HepG2 (cell line): ENCODE measurements around the gene MLN. TPM values are rescaled to one million over a fixed set of nuclear protein-coding genes. Genes with fewer than 3 reads are reported as not detected.

ENCODE experiments used
- ATAC-seq: fragments of 200-7000 bp; cut with Tn5 transposase; 3 replicates; pipeline ENCODE4 v1.9.1; 2020; ENCODE audit warnings: mild to moderate bottlenecking, moderate library complexity
- BruUV-seq: library from RNA; stranded (reverse); fragments of 400-500 nt; replicated peaks from 2 replicates; lab custom pipeline; 2021; lab: Mats Ljungman, UMichigan
- CTCF ChIA-PET: fragments of 300-600 bp; formaldehyde crosslinking; extraction: SDS; loops from one replicate; lab custom pipeline; 2021; ENCODE audit warnings: low total read pairs, inconsistent platforms, low intra/inter-chr PET ratio; lab: Yijun Ruan, JAX
- POLR2A ChIA-PET: fragments of 350-600 bp; sonication (Branson Sonifier 250); formaldehyde crosslinking; loops from one replicate; lab custom pipeline; 2020; ENCODE audit warnings: antibody characterized with exemption, inconsistent platforms; lab: Yijun Ruan, JAX
- DNase-seq: peaks from one replicate; pipeline ENCODE4 v3.0.0-alpha.2; 2015; ENCODE audit warnings: low spot score
- FAIRE-seq: peaks from 3 replicates; lab custom pipeline; 2011; peaks lifted over from hg19 to GRCh38; lab: Jason Lieb, UNC
- H2AFZ ChIP-seq: one replicate; pipeline ENCODE4 v1.6.1; 2011; ENCODE audit warnings: low read length, inconsistent platforms
- H3K27ac ChIP-seq: fragments of 300-600 bp; 3 replicates; pipeline ENCODE4 v1.8.0; 2011; ENCODE audit warnings: mixed run types, mild to moderate bottlenecking, mixed read lengths, low read length, inconsistent platforms; ENCODE audit not compliant: insufficient read depth; ENCODE audit errors: extremely low read length
- H3K27me3 ChIP-seq, 2 experiments: fragments of 200-600 bp in 1 of 2; 2 replicates in 1 of 2; 3 replicates in 1 of 2; pipeline versions ENCODE4 v1.6.0 to v1.8.0; 2011; ENCODE audit warnings: low read length in 2 of 2, mild to moderate bottlenecking in 2 of 2, moderate library complexity in 2 of 2, inconsistent platforms in 1 of 2; ENCODE audit not compliant: insufficient read depth in 2 of 2, control insufficient read depth in 1 of 2
- H3K36me3 ChIP-seq, 2 experiments: fragments of 200-600 bp in 1 of 2; replicated peaks in 1 of 2; 2 replicates in 1 of 2; 3 replicates in 1 of 2; pipeline versions ENCODE4 v1.5.1 to v1.8.0; 2011; ENCODE audit warnings: low read length in 2 of 2, inconsistent platforms in 1 of 2; ENCODE audit not compliant: insufficient read depth in 2 of 2, control insufficient read depth in 1 of 2
- H3K4me1 ChIP-seq: 2 replicates; pipeline ENCODE4 v1.5.1; 2012; ENCODE audit warnings: low read length, inconsistent platforms; ENCODE audit not compliant: insufficient read depth
- H3K4me2 ChIP-seq: 2 replicates; pipeline ENCODE4 v1.6.0; 2011; ENCODE audit warnings: low read depth, low read length, inconsistent platforms
- H3K4me3 ChIP-seq, 3 experiments: fragments of 200-600 bp in 1 of 3; sonication (generic), shearing (Covaris generic) in 1 of 3; replicated peaks in 1 of 3; 2 replicates each; pipeline ENCODE4 v1.5.1; 2011 to 2016; ENCODE audit warnings: low read length in 3 of 3, inconsistent platforms in 2 of 3, low read depth in 2 of 3, mild to moderate bottlenecking in 2 of 3, control low read depth in 1 of 3, mixed read lengths in 1 of 3; ENCODE audit not compliant: insufficient read depth in 1 of 3
- H3K79me2 ChIP-seq: one replicate; pipeline ENCODE4 v1.6.1; 2011; ENCODE audit warnings: low read length, inconsistent platforms; ENCODE audit not compliant: insufficient read depth
- H3K9ac ChIP-seq: 2 replicates; pipeline ENCODE4 v1.6.0; 2011; ENCODE audit warnings: mild to moderate bottlenecking, low read depth, low read length, inconsistent platforms; ENCODE audit not compliant: insufficient read depth
- H3K9me3 ChIP-seq: 2 replicates; pipeline ENCODE4 v1.5.1; 2012; ENCODE audit warnings: mild to moderate bottlenecking, low read length
- H4K20me1 ChIP-seq: 2 replicates; pipeline ENCODE4 v1.6.0; 2011; ENCODE audit warnings: inconsistent platforms, mild to moderate bottlenecking, low read length, moderate library complexity; ENCODE audit not compliant: insufficient read depth
- ATF4 ChIP-seq, 2 experiments: fragments of 450-650 bp in 1 of 2; sonication (generic) in 1 of 2; formaldehyde crosslinking; IDR thresholded peaks; 2 replicates each; pipeline versions ENCODE4 v1.5.0 to v1.8.0; 2020 to 2022; ENCODE audit warnings: mild to moderate bottlenecking in 1 of 2, missing genetic modification reagents in 1 of 2
- ATM ChIP-seq: fragments of 450-650 bp; IDR thresholded peaks from 2 replicates; pipeline ENCODE4 v1.7.1; 2017; ENCODE audit warnings: mild to moderate bottlenecking, borderline replicate concordance
- CHD2 ChIP-seq: IDR thresholded peaks from 2 replicates; pipeline ENCODE4 v1.6.1; 2011; ENCODE audit warnings: low read depth, low read length, improper control_type of control experiment
- EED ChIP-seq: sonication (generic); formaldehyde crosslinking; IDR thresholded peaks from 2 replicates; pipeline ENCODE4 v1.5.0; 2020; ENCODE audit warnings: mild to moderate bottlenecking, missing genetic modification reagents
- ETS1 ChIP-seq: sonication (generic); formaldehyde crosslinking; IDR thresholded peaks from 2 replicates; pipeline ENCODE4 v1.4.0; 2020; ENCODE audit warnings: missing genetic modification reagents
- HHEX ChIP-seq: IDR thresholded peaks from 2 replicates; pipeline ENCODE4 v1.6.1; 2016; ENCODE audit warnings: control low read depth
- HNF4A ChIP-seq: sonication (generic); formaldehyde crosslinking; IDR thresholded peaks from 2 replicates; pipeline ENCODE4 v1.4.0; 2020; ENCODE audit warnings: missing genetic modification reagents
- HOXA9 ChIP-seq: sonication (generic); formaldehyde crosslinking; IDR thresholded peaks from 2 replicates; pipeline ENCODE4 v1.8.1; 2022; ENCODE audit warnings: missing genetic modification reagents, mild to moderate bottlenecking, moderate library complexity, borderline replicate concordance
- HOXD1 ChIP-seq: sonication (generic); formaldehyde crosslinking; IDR thresholded peaks from 2 replicates; pipeline ENCODE4 v1.5.0; 2020; ENCODE audit warnings: missing genetic modification reagents
- LCORL ChIP-seq, 2 experiments: fragments of 450-650 bp in 1 of 2; sonication (generic) in 1 of 2; formaldehyde crosslinking in 1 of 2; IDR thresholded peaks; 2 replicates each; pipeline versions ENCODE4 v1.5.0 to v1.6.1; 2017 to 2020; ENCODE audit warnings: antibody characterized with exemption in 1 of 2, missing genetic modification reagents in 1 of 2
- MAFG ChIP-seq: sonication (generic); formaldehyde crosslinking; IDR thresholded peaks from 2 replicates; pipeline ENCODE4 v1.5.1; 2020; ENCODE audit warnings: mild to moderate bottlenecking, missing genetic modification reagents
- NR2F1 ChIP-seq, 2 experiments: fragments of 450-650 bp in 1 of 2; formaldehyde crosslinking in 1 of 2; IDR thresholded peaks; 2 replicates each; pipeline versions ENCODE4 v1.5.0 to v1.6.1; 2016 to 2020; ENCODE audit warnings: mild to moderate bottlenecking in 1 of 2, missing compliant biosample characterization in 1 of 2, missing genetic modification reagents in 1 of 2, moderate library complexity in 1 of 2
- RNF219 ChIP-seq: sonication (generic); formaldehyde crosslinking; IDR thresholded peaks from 2 replicates; pipeline ENCODE4 v1.5.0; 2020; ENCODE audit warnings: mild to moderate bottlenecking, missing genetic modification reagents
- ZBTB20 ChIP-seq: sonication (generic); formaldehyde crosslinking; IDR thresholded peaks from 2 replicates; pipeline ENCODE4 v1.8.1; 2023; ENCODE audit warnings: missing genetic modification reagents, low read depth, mild to moderate bottlenecking, borderline replicate concordance
- ZFP41 ChIP-seq: sonication (generic); formaldehyde crosslinking; IDR thresholded peaks from 2 replicates; pipeline ENCODE4 v1.4.0; 2020; ENCODE audit warnings: mild to moderate bottlenecking, missing genetic modification reagents, borderline replicate concordance
- ZMYM4 ChIP-seq: sonication (generic); formaldehyde crosslinking; IDR thresholded peaks from 2 replicates; pipeline ENCODE4 v1.8.1; 2023; ENCODE audit warnings: mild to moderate bottlenecking, missing genetic modification reagents
- ZNF782 ChIP-seq: sonication (generic); formaldehyde crosslinking; IDR thresholded peaks from 2 replicates; pipeline ENCODE4 v1.4.0; 2020; ENCODE audit warnings: missing genetic modification reagents, mild to moderate bottlenecking, borderline replicate concordance
- ZNF841 ChIP-seq: sonication (generic); formaldehyde crosslinking; IDR thresholded peaks from 2 replicates; pipeline ENCODE4 v1.8.1; 2023; ENCODE audit warnings: missing genetic modification reagents, borderline replicate concordance
- ZSCAN22 ChIP-seq: sonication (generic); formaldehyde crosslinking; IDR thresholded peaks from 2 replicates; pipeline ENCODE4 v1.4.0; 2020; ENCODE audit warnings: mild to moderate bottlenecking, missing genetic modification reagents
- WGBS: methylation state at CpG from one replicate; pipeline ENCODE4 v1.1.6; 2017; ENCODE audit warnings: low lambda C conversion rate; 5-methylcytosine and 5-hydroxymethylcytosine counted together
- in situ Hi-C: cut with HindIII; loops from 2 replicates; pipeline ENCODE4 v1.10.0; 2017; ENCODE audit warnings: low pct_unique_long_range_greater_than_20kb; ENCODE audit not compliant: extremely low pct_ligation_motif_present
- intact Hi-C: fragments of 100-400 bp; cut with micrococcal nuclease; formaldehyde crosslinking; loops from one replicate; pipeline ENCODE4 v1.10.0; 2022; ENCODE audit not compliant: unreplicated experiment
- polyA plus RNA-seq, 8 experiments: library from polyadenylated mRNA; depleted of rRNA in 3 of 8; stranded (reverse) in 7 of 8; unstranded in 1 of 8; fragments of >200 nt; fragmentation: Illumina TruSeq in 4 of 8; extraction: Trizol in 4 of 8; gene quantifications; 2 replicates each; pipeline versions ENCODE4 v1.2.1 to v1.2.3, GENCODE V29; 2011 to 2016; ENCODE audit warnings: low read depth in 4 of 8, missing spikeins in 1 of 8, mixed read lengths in 1 of 8; ENCODE audit not compliant: insufficient read depth in 1 of 8
- total RNA-seq, 5 experiments: library from RNA; depleted of rRNA; stranded (reverse); fragments of >200 nt; fragmentation: Illumina TruSeq; extraction: Trizol; gene quantifications; 2 replicates each; pipeline ENCODE4 v1.2.3, GENCODE V29; 2016; ENCODE audit warnings: low read depth in 1 of 5
- TF ChIP-seq, protein P1 (sequence below): sonication (generic); formaldehyde crosslinking; IDR thresholded peaks from 2 replicates; pipeline ENCODE4 v1.8.0; 2022; ENCODE audit warnings: missing genetic modification reagents, mild to moderate bottlenecking, inconsistent platforms, borderline replicate concordance

The MLN gene
- total and polyA plus RNA-seq, 2 of the 13 experiments (the other 11 are each of a cell fraction or from before 2014, with no cell fraction given), result not detected

- TF ChIP-seq ZMYM4 (no peak), RNF219 (CRISPR knock-in tag) (no peak)
Observed at GRCh38 chr6:33776764-33777163, 27.0 kb downstream of the MLN start (continued).

- Histone ChIP-seq H3K4me2 (no peak overlapping the region), H2AFZ (no peak overlapping the region), H3K79me2 (no peaks in the 10 kb centered on the region), H3K9ac (no peak overlapping the region), H3K4me3 (no peak overlapping the region), H3K36me3 (peaks cover 51 to 82% of the 10 kb centered on the region in 2 experiments), H3K27ac (no peak overlapping the region), H3K4me1 (no peaks in the 10 kb centered on the region), H4K20me1 (no peaks in the 10 kb centered on the region), H3K27me3 (no peaks in the 10 kb centered on the region), H3K9me3 (no peaks in the 10 kb centered on the region)
- in situ Hi-C loops (no loop called here), intact Hi-C loops (no loop called here)
- no peak for FAIRE-seq
- CTCF ChIA-PET, result no interaction called here
- 96% methylated on average over 4 of the region's 4 CpGs for WGBS
- no peak for DNase-seq
- no peak for ATAC-seq
- POLR2A ChIA-PET, result no interaction called here
- BruUV-seq, result no TSS peak
- TF ChIP-seq HHEX (no peak), ZFP41 (CRISPR knock-in tag) (no peak), HOXA9 (CRISPR knock-in tag) (no peak), HNF4A (no peak), EED (CRISPR knock-in tag) (no peak), CHD2 (no peak), ZSCAN22 (no peak), ATF4 (CRISPR knock-in tag; IDR thresholded peaks at IDR 0.05) (no peak), ZNF782 (no peak), ETS1 (no peak), MAFG (no peak), NR2F1 (CRISPR knock-in tag; IDR thresholded peaks at IDR 0.05) (no peak), ZBTB20 (CRISPR knock-in tag) (no peak), HOXD1 (CRISPR knock-in tag) (no peak), ZNF841 (CRISPR knock-in tag) (no peak), ATM (no peak), LCORL (IDR thresholded peaks at IDR 0.05) (no peak), LCORL (CRISPR knock-in tag; IDR thresholded peaks at IDR 0.05) (no peak)
- TF ChIP-seq, protein P1, sequence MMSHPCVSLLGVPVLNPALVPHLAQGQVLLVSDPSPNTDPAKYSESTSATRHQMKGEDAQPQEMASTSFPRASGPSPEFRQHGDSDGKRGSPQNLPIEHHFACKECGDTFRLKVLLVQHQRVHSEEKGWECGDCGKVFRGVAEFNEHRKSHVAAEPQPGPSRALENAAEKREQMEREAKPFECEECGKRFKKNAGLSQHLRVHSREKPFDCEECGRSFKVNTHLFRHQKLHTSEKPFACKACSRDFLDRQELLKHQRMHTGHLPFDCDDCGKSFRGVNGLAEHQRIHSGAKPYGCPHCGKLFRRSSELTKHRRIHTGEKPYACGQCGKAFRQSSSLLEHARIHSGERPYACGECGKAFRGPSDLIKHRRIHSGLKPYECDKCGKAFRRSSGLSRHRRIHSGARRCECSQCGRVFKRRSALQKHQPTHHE (CRISPR knock-in tag), result no peak
Observed at GRCh38 chr6:33776186-33776585, 27.6 kb downstream of the MLN start.
